GM12875 (cell line): Measurements from ENCODE around the gene DBNDD1.

Experiments
- H3K4me3 ChIP-seq: one replicate; pipeline ENCODE4 v1.5.1; 2011; ENCODE audit warnings: low read depth, low read length, control low read depth
- CTCF ChIP-seq: IDR thresholded peaks from 2 replicates; pipeline ENCODE4 v1.5.1; 2011; ENCODE audit warnings: low read depth, mild to moderate bottlenecking, control low read depth, inconsistent platforms, low read length, moderate library complexity, borderline replicate concordance; ENCODE audit not compliant: insufficient read depth

Gene DBNDD1

GRCh38 chr16:89966756-89967155 lies 52.5 kb downstream of the DBNDD1 start:
- no peak overlapping the region for H3K4me3 ChIP-seq
- TF ChIP-seq CTCF: no peak

- TF ChIP-seq CTCF: no peak
- no peak overlapping the region for H3K4me3 ChIP-seq
These were observed 53.6 kb downstream of the DBNDD1 start for GRCh38 chr16:89965447-89966225.

GRCh38 chr16:89964201-89964600 lies 55.1 kb downstream of the DBNDD1 start:
- H3K4me3 ChIP-seq: no peak overlapping the region
- TF ChIP-seq CTCF: no peak

GRCh38 chr16:89962754-89963498 lies 56.3 kb downstream of the DBNDD1 start:
- no peak overlapping the region for H3K4me3 ChIP-seq
- no peak for TF ChIP-seq CTCF

GRCh38 chr16:89961920-89962319 lies 57.3 kb downstream of the DBNDD1 start:
- TF ChIP-seq CTCF: no peak
- H3K4me3 ChIP-seq: no peak overlapping the region

GRCh38 chr16:89960966-89961365 lies 58.3 kb downstream of the DBNDD1 start:
- no peak overlapping the region for H3K4me3 ChIP-seq

More at GRCh38 chr16:89960966-89961365, 58.3 kb downstream of the DBNDD1 start:
- TF ChIP-seq CTCF: no peak
